Endothelial cell of umbilical vein (primary cell): ENCODE data around the gene SPPL2B. TPM values are rescaled to one million over a fixed set of nuclear protein-coding genes. Genes with fewer than 3 reads are reported as not detected.

ENCODE experiments used
- BruUV-seq: library from RNA; stranded (reverse); fragments of 400-500 nt; replicated peaks from 2 replicates; lab custom pipeline; 2021; lab: Mats Ljungman, UMichigan
- CTCF ChIA-PET: fragments of 300-600, 350-600 bp; sonication (Branson Sonifier 250); formaldehyde crosslinking; loops from one replicate; lab custom pipeline; 2021; ENCODE audit warnings: antibody characterized with exemption, inconsistent platforms; lab: Charles Lee
- POLR2A ChIA-PET: fragments of 300-600, 350-600 bp; sonication (Branson Sonifier 250); formaldehyde crosslinking; loops from one replicate; lab custom pipeline; 2021; ENCODE audit warnings: antibody characterized with exemption, inconsistent platforms; lab: Charles Lee
- DNase-seq: peaks from one replicate; pipeline ENCODE4 v3.0.0-alpha.2; 2011; ENCODE audit warnings: low read depth, low spot score
- FAIRE-seq: peaks from 2 replicates; lab custom pipeline; 2011; peaks lifted over from hg19 to GRCh38; lab: Jason Lieb, UNC
- H2AFZ ChIP-seq: 2 replicates; pipeline ENCODE4 v1.6.0; 2012; ENCODE audit warnings: low read depth, low read length, control low read depth, inconsistent platforms
- H3K27ac ChIP-seq: 2 replicates; pipeline ENCODE4 v1.5.1; 2011; ENCODE audit warnings: low read depth, mild to moderate bottlenecking, control low read depth, low read length, moderate library complexity; ENCODE audit not compliant: insufficient read depth
- H3K27me3 ChIP-seq, 2 experiments: 2 replicates each; pipeline versions ENCODE4 v1.6.0 to v1.6.1; 2011; ENCODE audit warnings: low read length in 2 of 2, mixed read lengths in 1 of 2; ENCODE audit not compliant: control insufficient read depth in 2 of 2, insufficient read depth in 2 of 2
- H3K36me3 ChIP-seq, 2 experiments: 2 replicates in 1 of 2; 3 replicates in 1 of 2; pipeline ENCODE4 v1.5.1; 2011; ENCODE audit warnings: low read length in 2 of 2, mild to moderate bottlenecking in 1 of 2, moderate library complexity in 1 of 2; ENCODE audit not compliant: control insufficient read depth in 2 of 2, insufficient read depth in 2 of 2; ENCODE audit errors: extremely low read depth in 1 of 2
- H3K4me1 ChIP-seq: 3 replicates; pipeline ENCODE4 v1.5.1; 2011; ENCODE audit warnings: mild to moderate bottlenecking, low read length; ENCODE audit not compliant: control insufficient read depth, insufficient read depth; ENCODE audit errors: extremely low read depth
- H3K4me2 ChIP-seq: 2 replicates; pipeline ENCODE4 v1.6.1; 2011; ENCODE audit warnings: low read length, control low read depth, mixed read lengths; ENCODE audit not compliant: insufficient read depth
- H3K4me3 ChIP-seq, 3 experiments: fragments of 200-600 bp in 1 of 3; sonication (generic), shearing (Covaris generic) in 1 of 3; replicated peaks in 1 of 3; 2 replicates each; pipeline ENCODE4 v1.5.1; 2011 to 2016; ENCODE audit warnings: control low read depth in 3 of 3, low read length in 3 of 3, mild to moderate bottlenecking in 2 of 3, inconsistent platforms in 1 of 3, low read depth in 1 of 3, moderate library complexity in 1 of 3; ENCODE audit not compliant: insufficient read depth in 1 of 3
- H3K79me2 ChIP-seq: 2 replicates; pipeline ENCODE4 v1.6.0; 2012; ENCODE audit warnings: low read length, inconsistent platforms; ENCODE audit not compliant: control insufficient read depth, insufficient read depth
- H3K9ac ChIP-seq: replicated peaks from 2 replicates; pipeline ENCODE3; 2011; ENCODE audit warnings: low read length, control low read depth; ENCODE audit not compliant: insufficient read depth; ENCODE audit errors: extremely low read depth
- H3K9me1 ChIP-seq: replicated peaks from 3 replicates; pipeline ENCODE4 v1.6.0; 2011; ENCODE audit warnings: mild to moderate bottlenecking, low read length; ENCODE audit not compliant: control insufficient read depth, insufficient read depth; ENCODE audit errors: extremely low read depth
- H3K9me3 ChIP-seq: replicated peaks from 2 replicates; pipeline ENCODE4 v1.5.1; 2012; ENCODE audit warnings: low read length, inconsistent platforms; ENCODE audit not compliant: control insufficient read depth, insufficient read depth
- H4K20me1 ChIP-seq: replicated peaks from 2 replicates; pipeline ENCODE3; 2011; ENCODE audit warnings: mild to moderate bottlenecking, low read length; ENCODE audit not compliant: control insufficient read depth, insufficient read depth; ENCODE audit errors: extremely low read depth
- CTCF ChIP-seq, 2 donors: IDR thresholded peaks; 1 replicate in 1 of 2; 2 replicates in 1 of 2; pipeline ENCODE4 v1.5.1; 2011; ENCODE audit warnings: low read length in 2 of 2, mild to moderate bottlenecking in 2 of 2, moderate library complexity in 2 of 2, control low read depth in 1 of 2, inconsistent platforms in 1 of 2, low read depth in 1 of 2; ENCODE audit not compliant: insufficient read depth in 1 of 2; ENCODE audit errors: extremely low read depth in 1 of 2
- FOS ChIP-seq: IDR thresholded peaks from 2 replicates; pipeline ENCODE4 v1.6.1; 2011; ENCODE audit warnings: mild to moderate bottlenecking, low read length, moderate library complexity, borderline replicate concordance; ENCODE audit not compliant: insufficient read depth
- GATA2 ChIP-seq: IDR thresholded peaks from 2 replicates; pipeline ENCODE4 v1.7.0; 2011; ENCODE audit warnings: low read depth, mild to moderate bottlenecking, moderate library complexity, mixed read lengths, low read length; ENCODE audit not compliant: insufficient read length, insufficient read depth
- MYC ChIP-seq: IDR thresholded peaks from one replicate; pipeline ENCODE4 v1.6.1; 2011; ENCODE audit warnings: mild to moderate bottlenecking, low read depth, low read length
- POLR2AphosphoS5 ChIP-seq: IDR thresholded peaks from 2 replicates; pipeline ENCODE4 v1.6.1; 2012; ENCODE audit warnings: low read depth, mild to moderate bottlenecking, control low read depth, low read length, moderate library complexity; ENCODE audit not compliant: insufficient read depth
- dilution Hi-C: fragments of 300-500 bp; cut with MboI; formaldehyde crosslinking; loops from one replicate; pipeline ENCODE4 v1.15.0; 2019; ENCODE audit warnings: low sequenced_read_pairs; ENCODE audit not compliant: extremely low pct_ligation_motif_present
- intact Hi-C: fragments of 100-400 bp; cut with micrococcal nuclease; formaldehyde crosslinking; loops from one replicate; pipeline ENCODE4 v1.10.0; 2022
- polyA plus RNA-seq, 4 experiments: library from polyadenylated mRNA; depleted of rRNA in 3 of 4; stranded (reverse) in 3 of 4; unstranded in 1 of 4; fragments of >200 nt; gene quantifications; 2 replicates each; pipeline versions ENCODE4 v1.2.1 to v1.2.3, GENCODE V29; 2011 to 2012; ENCODE audit warnings: missing spikeins in 1 of 4
- total RNA-seq: library from RNA; stranded (reverse); gene quantifications from 2 replicates; pipeline ENCODE4 v1.2.3, GENCODE V29; 2021
- TF ChIP-seq, protein P1 (sequence below): IDR thresholded peaks from 2 replicates; pipeline ENCODE4 v1.6.1; 2011; ENCODE audit not compliant: insufficient read depth, insufficient read length

SPPL2B gene
- total and polyA plus RNA-seq, 2 donors (not counting 3 experiments of a cell fraction or from before 2014, with no cell fraction given): 60.7 to 62.7 TPM

GRCh38 chr19:2344381-2344870 lies 15.9 kb downstream of the SPPL2B start:
- TF ChIP-seq GATA2 (no peak), FOS (no peak), MYC (no peak), CTCF (IDR thresholded peaks at IDR 0.05; ENCODE audit: extremely low read depth in 1 of 2, insufficient read depth in 1 of 2, low read depth in 1 of 2, low read length in 2 of 2) (no peak)
- TF ChIP-seq, protein P1, sequence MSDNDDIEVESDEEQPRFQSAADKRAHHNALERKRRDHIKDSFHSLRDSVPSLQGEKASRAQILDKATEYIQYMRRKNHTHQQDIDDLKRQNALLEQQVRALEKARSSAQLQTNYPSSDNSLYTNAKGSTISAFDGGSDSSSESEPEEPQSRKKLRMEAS: no peak
- Histone ChIP-seq H3K27ac (no peak overlapping the region), H3K4me2 (no peak overlapping the region), H3K9ac (no peak overlapping the region), H3K9me1 (no peaks in the 10 kb centered on the region), H3K27me3 (no peaks in the 10 kb centered on the region), H3K4me1 (no peaks in the 10 kb centered on the region), H3K36me3 (peaks cover 0 to 7% of the 10 kb centered on the region in 2 experiments), H3K4me3 (no peak overlapping the region), H4K20me1 (no peaks in the 10 kb centered on the region), H3K9me3 (no peaks in the 10 kb centered on the region), H3K79me2 (no peaks in the 10 kb centered on the region), H2AFZ (no peak overlapping the region)
- intact Hi-C loops (no loop called here), dilution Hi-C loops (no loop called here)
- DNase-seq: no peak
- POLR2A ChIA-PET: no interaction called here
- CTCF ChIA-PET: no interaction called here
- no TSS peak for BruUV-seq
- FAIRE-seq: no peak

- dilution Hi-C loops: no loop called here
- no TSS peak for BruUV-seq
- Histone ChIP-seq H2AFZ (no peak overlapping the region), H4K20me1 (no peaks in the 10 kb centered on the region), H3K9me1 (no peaks in the 10 kb centered on the region), H3K27ac (no peak overlapping the region), H3K4me2 (no peak overlapping the region), H3K4me3 (no peak overlapping the region), H3K79me2 (no peaks in the 10 kb centered on the region), H3K4me1 (no peaks in the 10 kb centered on the region), H3K36me3 (peaks cover 0 to 12% of the 10 kb centered on the region in 2 experiments), H3K9me3 (no peaks in the 10 kb centered on the region), H3K27me3 (no peaks in the 10 kb centered on the region), H3K9ac (no peak overlapping the region)
- ChIA-PET POLR2A (no interaction called here), CTCF (no interaction called here)
- TF ChIP-seq POLR2AphosphoS5: no peak
- DNase-seq (no peak), FAIRE-seq (no peak)
- intact Hi-C loops: no loop called here
These were observed 16.6 kb downstream of the SPPL2B start for GRCh38 chr19:2345076-2345475.
